B cell (primary cell): ENCODE results near the gene CCNA2. TPM values are rescaled to one million over a fixed set of nuclear protein-coding genes. Genes with fewer than 3 reads are reported as not detected.

Experiments used
- ATAC-seq: fragments of 200-7000 bp; cut with Tn5 transposase; one replicate; pipeline ENCODE4 v1.10.0; 2021; ENCODE audit warnings: low read depth, mild to moderate bottlenecking, moderate number of reproducible peaks, moderate library complexity
- CTCF ChIA-PET: fragments of 350-600 bp; sonication (Branson Sonifier 250); formaldehyde crosslinking; loops from one replicate; lab custom pipeline; 2021; ENCODE audit warnings: antibody characterized with exemption, inconsistent platforms; lab: Charles Lee
- POLR2A ChIA-PET: fragments of 350-600 bp; sonication (Branson Sonifier 250); formaldehyde crosslinking; loops from one replicate; lab custom pipeline; 2021; ENCODE audit warnings: antibody characterized with exemption; lab: Charles Lee
- DNase-seq: peaks from one replicate; pipeline ENCODE4 v3.0.0; 2013
- H2AFZ ChIP-seq: 2 replicates; pipeline ENCODE4 v1.6.1; 2012; ENCODE audit warnings: mild to moderate bottlenecking, low read depth, low read length; ENCODE audit not compliant: insufficient read depth, poor library complexity, severe bottlenecking
- H3K27ac ChIP-seq, 2 donors: 1 replicate in 1 of 2; 2 replicates in 1 of 2; pipeline ENCODE4 v1.5.1; 2012 to 2013; ENCODE audit warnings: low read length in 2 of 2, mild to moderate bottlenecking in 2 of 2, moderate library complexity in 1 of 2
- H3K27me3 ChIP-seq, 4 experiments: fragments of 200-600 bp in 1 of 4; sonication (generic) in 1 of 4; replicated peaks in 1 of 4; 1 replicate in 2 of 4; 2 replicates in 2 of 4; pipeline versions ENCODE4 v1.6.1 to v1.7.0; 2013 to 2016; ENCODE audit warnings: low read length in 3 of 4, mild to moderate bottlenecking in 2 of 4, mixed read lengths in 1 of 4, moderate library complexity in 1 of 4; ENCODE audit not compliant: insufficient read depth in 4 of 4, control insufficient read depth in 3 of 4; ENCODE audit errors: control extremely low read depth in 1 of 4
- H3K36me3 ChIP-seq, 2 experiments: replicated peaks in 1 of 2; 1 replicate in 1 of 2; 2 replicates in 1 of 2; pipeline versions ENCODE4 v1.6.1 to v1.7.1; 2013; ENCODE audit warnings: low read length in 1 of 2; ENCODE audit not compliant: insufficient read depth in 2 of 2, control insufficient read depth in 1 of 2; ENCODE audit errors: control extremely low read depth in 1 of 2, extremely low read depth in 1 of 2
- H3K4me1 ChIP-seq, 2 donors: fragments of 200-600 bp in 1 of 2; sonication (generic) in 1 of 2; 1 replicate in 1 of 2; 2 replicates in 1 of 2; pipeline versions ENCODE4 v1.5.1 to v1.6.1; 2013 to 2017; ENCODE audit warnings: low read length in 2 of 2; ENCODE audit not compliant: control insufficient read depth in 2 of 2, insufficient read depth in 2 of 2
- H3K4me2 ChIP-seq: replicated peaks from 2 replicates; pipeline ENCODE3; 2012; ENCODE audit warnings: mild to moderate bottlenecking, low read depth, low read length; ENCODE audit not compliant: poor library complexity, severe bottlenecking
- H3K4me3 ChIP-seq, 5 experiments: fragments of 200-600 bp in 1 of 5; sonication (generic) in 1 of 5; 1 replicate in 3 of 5; 2 replicates in 2 of 5; pipeline versions ENCODE4 v1.5.1 to v1.7.0; 2011 to 2016; ENCODE audit warnings: low read length in 4 of 5, mild to moderate bottlenecking in 4 of 5, low read depth in 2 of 5, control low read depth in 1 of 5, moderate library complexity in 1 of 5; ENCODE audit not compliant: insufficient read depth in 1 of 5; ENCODE audit errors: control extremely low read depth in 1 of 5, extremely low read depth in 1 of 5
- H3K79me2 ChIP-seq: fragments of 200-600 bp; sonication (generic); one replicate; pipeline ENCODE4 v1.6.0; 2016; ENCODE audit warnings: low read length; ENCODE audit not compliant: control insufficient read depth, insufficient read depth
- H3K9ac ChIP-seq: fragments of 200-600 bp; sonication (generic); 2 replicates; pipeline ENCODE4 v1.6.1; 2017; ENCODE audit warnings: mild to moderate bottlenecking, low read length, moderate library complexity
- H3K9me3 ChIP-seq, 3 donors: one replicate each; pipeline versions ENCODE4 v1.6.1 to v1.7.1; 2013; ENCODE audit warnings: low read length in 2 of 3; ENCODE audit not compliant: control insufficient read depth in 2 of 3, insufficient read depth in 1 of 3; ENCODE audit errors: control extremely low read depth in 1 of 3
- H4K20me1 ChIP-seq: 2 replicates; pipeline ENCODE4 v1.6.0; 2012; ENCODE audit warnings: mild to moderate bottlenecking, low read length; ENCODE audit not compliant: insufficient read depth, control insufficient read depth, poor library complexity, severe bottlenecking
- H3K27ac Mint-ChIP-seq: one replicate; pipeline ENCODE4 v1.8.0; 2021; ENCODE audit warnings: mixed read lengths
- H3K27me3 Mint-ChIP-seq: one replicate; pipeline ENCODE4 v1.8.0; 2021; ENCODE audit warnings: mixed read lengths
- H3K4me1 Mint-ChIP-seq: one replicate; pipeline ENCODE4 v1.8.0; 2021; ENCODE audit warnings: mixed read lengths
- H3K4me3 Mint-ChIP-seq: one replicate; pipeline ENCODE4 v1.8.0; 2021; ENCODE audit warnings: mixed read lengths
- H3K9me3 Mint-ChIP-seq: one replicate; pipeline ENCODE4 v1.8.0; 2022; ENCODE audit warnings: mixed read lengths; ENCODE audit not compliant: insufficient read depth
- CTCF ChIP-seq: fragments of 200-600 bp; IDR thresholded peaks from one replicate; pipeline ENCODE4 v1.8.0; 2022; ENCODE audit warnings: antibody characterized with exemption, mild to moderate bottlenecking
- EZH2 ChIP-seq: IDR thresholded peaks from 2 replicates; pipeline ENCODE4 v1.6.1; 2012; ENCODE audit warnings: borderline replicate concordance, low read depth, mild to moderate bottlenecking, moderate library complexity, low read length; ENCODE audit not compliant: insufficient read depth, poor library complexity, severe bottlenecking
- WGBS: methylation state at CpG from one replicate; pipeline ENCODE4 v1.1.5; 2013; ENCODE audit warnings: missing lambda C conversion rate; ENCODE audit not compliant: insufficient coverage; 5-methylcytosine and 5-hydroxymethylcytosine counted together
- intact Hi-C: fragments of 100-400 bp; cut with micrococcal nuclease; formaldehyde crosslinking; loops from one replicate; pipeline ENCODE4 v1.10.0; 2022
- polyA plus RNA-seq: library from polyadenylated mRNA; depleted of rRNA; stranded (reverse); fragments of >200 nt; gene quantifications from 2 replicates; pipeline ENCODE4 v1.2.3, GENCODE V29; 2012
- total RNA-seq, 2 donors: library from RNA; stranded (reverse); fragments of 120-200 nt in 1 of 2; gene quantifications; 1 replicate in 1 of 2; 2 replicates in 1 of 2; pipeline versions ENCODE4 v1.2.3 to v1.2.4, GENCODE V29; 2013 to 2022

CCNA2 gene
- total and polyA plus RNA-seq, 2 donors (not counting 1 experiment from before 2014, with no cell fraction given) = 0.84 to 0.94 TPM

- H3K27ac Mint-ChIP-seq = peak within 1 kb of the TSS; percentile 88
- ChIA-PET POLR2A (interaction anchor here (0.6 kb wide), 1 partner anchor 1029 kb away, joined by 3 read pairs; no protein-coding TSS in a partner anchor), CTCF (interaction anchor here (1.1 to 1.7 kb wide), 2 partner anchors 24 to 45 kb away, joined by 3 to 5 read pairs; no protein-coding TSS in a partner anchor)
- Histone ChIP-seq H3K27me3 (peaks cover 0 to 17% (median 4%) of the 10 kb centered on the region in 4 experiments), H3K9me3 (no peaks in the 10 kb centered on the region), H3K4me3 (peak within 1 kb of the TSS; percentile 70 to 91 (median 80)), H2AFZ (peak within 1 kb of the TSS; percentile 97), H3K9ac (peak within 1 kb of the TSS; percentile 86), H3K36me3 (no peaks in the 10 kb centered on the region), H3K79me2 (no peaks in the 10 kb centered on the region), H3K4me2 (peak within 1 kb of the TSS; percentile 84), H3K4me1 (peaks cover 0 to 10% of the 10 kb centered on the region in 2 donors), H3K27ac (peak within 1 kb of the TSS; percentile 45 to 80), H4K20me1 (no peaks in the 10 kb centered on the region)
- intact Hi-C loops = loop anchor here (1.0 kb wide), 5 partner anchors 46 to 862 kb away; partner anchors contain the start of genes ANXA5, BBS12, BLTP1 and EXOSC9
- peaks cover 14% of the 10 kb centered on the region for H3K27me3 Mint-ChIP-seq
- TF ChIP-seq CTCF (no peak), EZH2 (no peak)
- H3K9me3 Mint-ChIP-seq = no peaks in the 10 kb centered on the region
- ATAC-seq (peak; percentile 98), DNase-seq (peak; percentile 96)
- H3K4me1 Mint-ChIP-seq = peaks cover 17% of the 10 kb centered on the region
- peak within 1 kb of the TSS; percentile 98 for H3K4me3 Mint-ChIP-seq
- 1% methylated on average over 58 of the region's 58 CpGs for WGBS
Observed at GRCh38 chr4:121869841-121870822, 46.4 kb upstream of the CCNA2 start, which contains the start of gene BBS7. Gene BBS7 (minus strand): TSS chr4:121870474. CDS start chr4:121870313, 161 bp downstream.
